ENCODE data around the gene APLP1. TPM values are rescaled to one million over a fixed set of nuclear protein-coding genes. Genes with fewer than 3 reads are reported as not detected.

APLP1 gene
- total RNA-seq, 4 donors from 2014 or later, result 1.6 to 5.6 (median 2.3) TPM

DNA sequence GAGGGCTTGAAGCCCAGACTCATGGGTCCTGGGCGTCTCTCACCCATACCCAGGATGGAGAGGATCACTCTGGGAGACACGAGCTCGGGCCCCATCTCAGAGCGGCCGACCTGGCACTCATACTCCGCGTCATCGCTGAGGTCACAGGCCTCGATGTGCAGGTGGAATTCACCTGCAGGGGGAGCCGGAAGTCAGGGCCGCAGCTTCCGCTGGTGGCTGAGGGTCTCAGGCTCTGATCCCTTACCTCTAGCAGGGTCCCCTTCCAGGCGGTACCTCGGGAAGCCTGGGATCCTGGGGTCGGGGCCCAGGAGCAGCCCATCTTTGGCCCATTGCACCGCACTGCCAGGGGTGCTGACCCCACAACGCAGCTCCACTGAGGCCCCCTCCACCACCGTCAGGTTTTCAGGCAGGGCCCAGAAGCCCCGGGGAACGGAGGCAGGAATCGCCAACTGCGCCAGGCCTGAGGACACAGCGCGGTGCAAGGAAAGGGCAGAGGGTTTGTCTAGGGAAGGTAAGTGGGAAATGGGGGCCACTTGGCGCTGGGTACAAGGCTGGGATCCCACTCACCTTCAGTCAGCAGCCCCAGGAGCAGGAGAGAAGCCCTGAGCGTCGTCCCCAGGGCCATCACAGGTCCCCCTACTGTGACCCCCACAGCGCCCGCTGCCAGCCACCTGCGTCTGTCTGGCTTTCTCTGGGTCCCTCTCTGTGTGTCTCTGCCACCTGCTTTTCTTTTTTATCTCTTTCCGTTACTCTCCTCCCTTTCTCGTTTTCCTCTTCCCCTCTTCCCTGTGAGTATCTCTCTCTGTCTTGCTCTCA is 17.0 kb upstream of the APLP1 start:
- no peak for TF ChIP-seq CTCF (IDR thresholded peaks at IDR 0.05)
- TF ChIP-seq POLR2A (IDR thresholded peaks at IDR 0.05), result no peak
- WGBS, 2 donors, result 54 to 68% methylated on average over 22 to 23 of the region's 32 CpGs
- DNase-seq (ENCODE audit: low spot score in 2 of 2), result no peak
- H3K4me3 ChIP-seq (ENCODE audit: low read depth, poor library complexity, severe bottlenecking), result no peak overlapping the region
- intact Hi-C loops (cut with DNase I; ENCODE audit: low total_unique reads), result no loop called here

DNA sequence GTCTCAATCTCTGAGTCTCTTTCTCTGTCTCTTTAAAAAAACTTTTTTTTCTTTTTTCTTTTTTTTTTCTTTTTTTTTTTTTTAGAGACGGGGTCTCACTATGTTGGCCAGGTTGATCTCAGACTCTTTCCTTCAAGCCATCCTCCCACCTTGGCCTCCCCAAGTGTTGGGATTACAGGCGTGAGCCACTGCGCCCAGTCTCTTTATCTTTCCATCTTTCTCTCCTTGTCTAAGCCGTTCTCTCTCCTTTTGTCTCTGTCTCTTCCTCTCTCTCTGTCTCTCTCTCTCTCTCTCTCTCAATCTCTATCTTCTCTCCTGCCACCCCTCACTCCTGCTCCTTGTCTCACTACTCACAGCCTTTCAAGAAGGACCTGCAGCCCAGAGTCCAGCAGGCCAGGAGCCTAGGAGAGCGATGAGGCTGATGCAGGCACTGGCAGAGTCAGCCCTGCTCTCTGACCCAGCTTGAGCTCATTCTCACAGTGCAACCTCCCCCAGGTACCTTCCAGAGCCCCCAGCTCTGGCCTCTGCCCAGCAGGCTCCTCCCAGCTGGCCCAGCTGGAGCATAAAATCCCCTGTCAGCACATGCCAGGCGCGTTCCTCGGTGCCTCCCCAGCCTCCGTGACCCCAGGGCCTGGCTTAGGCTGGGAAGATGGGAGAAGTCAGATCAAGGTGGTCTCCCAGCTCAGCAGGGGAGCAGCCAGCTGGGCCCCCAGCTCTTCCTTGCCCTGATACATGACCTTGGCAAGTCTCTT is 16.2 kb upstream of the APLP1 start, which contains the start of gene NPHS1:
TSS of gene NPHS1 (minus strand) at position 476 of the 752 bp plus-strand sequence. CDS start 667 bp downstream, outside the sequence.
- no peak within 1 kb of the TSS for H3K4me3 ChIP-seq (ENCODE audit: low read depth, poor library complexity, severe bottlenecking)
- TF ChIP-seq POLR2A (IDR thresholded peaks at IDR 0.05) (no peak), CTCF (IDR thresholded peaks at IDR 0.05) (no peak)
- DNase-seq (ENCODE audit: low spot score in 2 of 2), result no peak
- 47 to 50% methylated on average over 9 of the region's 9 CpGs for WGBS, 2 donors
- intact Hi-C loops (cut with DNase I; ENCODE audit: low total_unique reads), result no loop called here

- no peak for TF ChIP-seq CTCF (IDR thresholded peaks at IDR 0.05)
- TF ChIP-seq POLR2A (IDR thresholded peaks at IDR 0.05), result no peak
- no peak overlapping the region for H3K4me3 ChIP-seq (ENCODE audit: low read depth, poor library complexity, severe bottlenecking)
- 59 to 63% methylated on average over 8 of the region's 8 CpGs for WGBS, 2 donors
- intact Hi-C loops (cut with DNase I; ENCODE audit: low total_unique reads), result no loop called here
- DNase-seq (ENCODE audit: low spot score in 2 of 2), result no peak
Observed at GRCh38 chr19:35853038-35853756, 15.2 kb upstream of the APLP1 start.

DNA sequence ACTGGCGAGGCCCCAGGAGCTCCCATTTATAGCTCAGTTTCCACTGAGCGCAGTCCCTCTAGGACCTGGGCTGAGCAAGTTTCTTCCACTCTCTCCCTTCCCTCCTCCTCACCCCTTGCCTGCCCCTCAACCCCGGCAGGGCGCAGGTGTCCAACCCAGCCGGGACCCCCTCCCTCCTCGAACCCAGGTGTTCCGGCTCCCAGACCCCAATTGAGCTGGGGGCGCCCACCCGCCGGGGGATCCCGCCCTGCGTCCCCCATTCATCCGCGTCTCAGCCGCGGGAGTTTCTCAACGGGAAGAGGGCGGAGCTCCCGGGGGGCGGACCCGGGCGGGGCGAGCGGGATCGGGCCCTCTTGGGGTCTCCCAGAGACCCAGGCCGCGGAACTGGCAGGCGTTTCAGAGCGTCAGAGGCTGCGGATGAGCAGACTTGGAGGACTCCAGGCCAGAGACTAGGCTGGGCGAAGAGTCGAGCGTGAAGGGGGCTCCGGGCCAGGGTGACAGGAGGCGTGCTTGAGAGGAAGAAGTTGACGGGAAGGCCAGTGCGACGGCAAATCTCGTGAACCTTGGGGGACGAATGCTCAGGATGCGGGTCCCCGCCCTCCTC is 11.7 kb upstream of the APLP1 start, which contains the start of gene KIRREL2:
TSS of gene KIRREL2 (plus strand) at position 366 of the 604 bp plus-strand sequence. CDS start at position 575, 209 bp downstream.
- intact Hi-C loops (cut with DNase I; ENCODE audit: low total_unique reads), result no loop called here

More for the DNA sequence above, 11.7 kb upstream of the APLP1 start, which contains the start of gene KIRREL2:
- TF ChIP-seq CTCF (IDR thresholded peaks at IDR 0.05) (no peak), POLR2A (IDR thresholded peaks at IDR 0.05) (no peak)
- H3K4me3 ChIP-seq (ENCODE audit: low read depth, poor library complexity, severe bottlenecking), result no peak within 1 kb of the TSS
- no peak for DNase-seq (ENCODE audit: low spot score in 2 of 2)
- 0 to 1% methylated on average over 28 to 39 of the region's 42 CpGs for WGBS, 2 donors

Data from lower leg skin (tissue), 4 donors.